Measurements from ENCODE around the gene H1-8. TPM values are rescaled to one million over a fixed set of nuclear protein-coding genes. Genes with fewer than 3 reads are reported as not detected.

H1-8 gene
- polyA plus RNA-seq, 12 donors = not detected

- DNase-seq = no peak
Observed at GRCh38 chr3:129592381-129593131, 49.6 kb downstream of the H1-8 start.

DNA sequence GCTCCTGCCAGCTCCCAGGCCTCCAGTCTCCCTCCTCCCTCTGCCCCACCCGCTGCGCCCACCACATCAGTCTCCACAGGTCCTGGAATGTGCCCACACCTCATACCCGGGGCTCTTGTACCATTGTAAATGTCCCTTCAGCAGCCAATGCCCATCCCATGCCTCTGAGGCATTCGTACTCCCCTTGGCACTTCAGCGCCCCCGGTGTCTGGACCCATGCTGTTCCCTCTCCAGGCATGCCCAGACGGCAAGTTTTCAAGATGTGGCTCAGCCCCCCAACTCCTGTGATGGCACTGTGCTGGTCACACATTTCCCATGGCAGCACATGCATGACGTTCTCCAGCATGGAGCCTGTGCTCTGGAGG lies 50.2 kb downstream of the H1-8 start:
- no peak for DNase-seq

- DNase-seq = no peak
Observed at GRCh38 chr3:129593595-129594339, 50.8 kb downstream of the H1-8 start.

DNA sequence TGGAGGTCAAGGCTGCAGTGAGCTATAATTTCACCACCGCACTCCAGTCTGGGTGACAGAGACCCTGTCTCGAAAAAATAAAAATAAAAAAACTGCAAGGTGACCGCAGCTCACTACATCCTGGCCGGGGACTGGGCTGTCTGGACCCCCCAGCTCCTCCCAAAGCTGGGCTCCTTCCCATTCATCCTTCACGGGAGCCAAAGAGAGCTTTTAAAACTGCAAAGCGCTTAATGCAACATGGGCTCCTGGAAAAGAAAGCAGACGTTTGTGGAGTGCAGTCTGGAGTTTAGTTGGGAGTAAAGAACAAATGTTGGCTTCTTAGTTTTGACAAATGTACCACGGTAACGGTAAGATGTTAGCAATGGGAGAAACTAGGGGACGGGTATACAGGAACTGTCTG lies 51.4 kb downstream of the H1-8 start:
- DNase-seq = no peak

- DNase-seq = no peak
Observed at GRCh38 chr3:129594907-129595390, 52.0 kb downstream of the H1-8 start.

DNA sequence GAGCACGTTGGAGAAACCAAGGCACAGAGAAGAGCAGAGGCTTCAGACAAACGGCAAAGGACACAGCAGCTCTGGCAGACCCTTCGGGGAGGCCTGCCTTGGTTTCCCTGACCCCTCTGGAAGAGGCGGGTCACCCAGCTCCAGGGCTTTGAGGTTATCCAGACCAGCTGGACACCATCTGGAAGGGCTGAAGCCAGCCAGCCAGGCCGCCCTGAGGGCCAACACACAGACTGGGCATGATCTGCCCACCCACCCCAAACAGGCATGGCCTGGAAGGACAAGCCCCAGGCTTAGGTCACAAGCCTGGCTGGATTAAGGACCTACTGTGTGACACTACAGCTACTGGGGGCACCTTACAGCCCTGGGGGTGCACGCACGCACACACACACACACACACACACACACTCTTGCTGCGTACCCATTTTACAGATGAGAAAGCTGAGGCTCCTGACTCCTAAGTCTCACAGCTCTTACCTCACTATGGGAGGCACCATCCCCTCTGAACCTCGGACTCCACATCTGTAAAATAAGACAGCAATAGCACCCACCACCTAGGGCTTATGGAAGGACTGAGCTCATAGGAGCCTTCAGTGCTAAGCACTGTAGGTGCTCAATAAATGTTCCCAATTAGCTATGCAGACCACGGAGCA lies 52.7 kb downstream of the H1-8 start:
- DNase-seq = no peak

DNA sequence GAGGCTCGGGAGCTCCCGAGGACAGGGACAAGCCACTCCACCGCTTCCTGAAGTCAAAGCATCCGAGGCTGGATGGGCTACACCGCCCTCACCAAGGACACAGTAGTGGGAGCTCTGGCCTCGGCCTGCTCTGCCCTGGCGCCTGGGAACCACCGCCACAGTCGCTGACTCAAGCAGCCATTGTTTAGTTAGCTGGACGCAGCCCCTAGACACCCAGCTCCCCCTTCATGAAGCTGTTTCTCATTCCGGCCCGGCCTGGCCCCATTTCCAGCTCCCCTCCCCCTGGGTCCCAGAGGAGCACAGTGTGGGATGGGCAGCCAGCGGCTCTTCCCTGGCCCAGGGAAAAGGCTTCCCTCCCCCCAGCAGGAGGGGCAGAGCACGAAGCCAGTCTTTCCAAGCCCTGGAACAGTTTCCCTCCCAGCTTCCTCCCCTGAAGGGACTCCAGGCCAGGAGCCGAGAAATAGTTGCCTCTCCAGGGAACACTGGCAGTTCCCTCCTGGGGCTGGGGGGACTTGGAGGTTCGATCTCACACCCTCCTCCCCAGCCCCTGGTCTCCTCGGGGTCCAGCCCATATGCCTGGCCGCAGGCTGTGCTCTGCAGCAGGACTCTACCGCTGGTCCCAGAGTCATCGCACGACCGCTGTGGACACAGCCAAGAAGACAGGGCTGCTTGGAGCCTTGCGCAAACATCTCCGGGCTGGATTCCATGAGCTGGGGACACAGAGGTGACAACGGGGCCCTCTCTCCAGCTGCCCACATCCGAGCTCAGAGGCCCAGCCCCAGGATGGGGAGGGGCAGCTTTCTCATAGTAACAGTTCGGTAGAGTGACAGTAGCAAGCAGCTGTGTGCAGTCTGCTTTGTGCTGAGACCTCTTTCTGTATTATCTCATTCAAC lies 53.5 kb downstream of the H1-8 start:
- DNase-seq = peak; percentile 91

DNA sequence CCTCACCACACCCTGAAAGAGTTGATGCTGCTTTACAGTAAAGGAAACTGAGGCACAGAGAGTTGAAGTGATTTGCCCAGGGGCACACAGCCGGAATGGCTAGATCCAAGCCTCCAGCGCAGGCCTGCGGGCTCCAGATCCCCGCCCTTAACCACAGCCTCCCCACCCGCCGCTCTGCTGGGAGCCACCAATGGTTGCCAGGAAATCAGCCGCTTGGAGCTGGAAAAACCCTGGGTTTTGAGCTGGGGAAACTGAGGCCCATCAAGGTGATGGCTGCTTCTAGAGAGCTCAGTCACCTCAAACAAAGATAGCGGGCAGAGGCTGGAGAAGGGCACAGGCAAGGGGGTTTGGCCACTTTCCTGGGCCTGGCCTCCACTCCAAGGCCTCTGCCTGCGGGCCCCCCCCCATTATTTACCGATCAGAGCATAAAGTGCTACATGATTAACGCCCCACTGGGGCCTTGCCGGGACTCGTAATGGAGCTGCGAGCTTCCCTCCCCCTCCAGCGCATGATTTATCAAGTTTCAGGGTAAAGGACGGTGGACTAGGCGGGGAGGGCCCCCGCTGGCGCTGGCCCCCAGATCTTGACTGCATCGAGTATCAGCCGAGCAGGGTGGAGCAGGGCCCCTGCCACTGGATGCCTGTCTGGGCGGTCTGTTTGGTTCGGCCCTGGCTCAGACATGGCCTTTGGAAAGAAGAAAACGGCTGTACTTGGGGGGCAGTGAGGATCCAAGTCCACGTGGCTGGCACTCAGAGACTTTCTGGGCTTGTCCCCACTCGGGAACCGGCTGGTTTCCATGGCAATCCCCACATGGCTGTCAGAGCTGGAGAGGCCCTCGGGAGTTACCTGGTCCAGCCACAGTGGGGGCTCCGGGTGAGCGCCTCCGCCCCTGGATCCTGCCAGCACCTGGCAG lies 54.4 kb downstream of the H1-8 start:
- DNase-seq = no peak

DNA sequence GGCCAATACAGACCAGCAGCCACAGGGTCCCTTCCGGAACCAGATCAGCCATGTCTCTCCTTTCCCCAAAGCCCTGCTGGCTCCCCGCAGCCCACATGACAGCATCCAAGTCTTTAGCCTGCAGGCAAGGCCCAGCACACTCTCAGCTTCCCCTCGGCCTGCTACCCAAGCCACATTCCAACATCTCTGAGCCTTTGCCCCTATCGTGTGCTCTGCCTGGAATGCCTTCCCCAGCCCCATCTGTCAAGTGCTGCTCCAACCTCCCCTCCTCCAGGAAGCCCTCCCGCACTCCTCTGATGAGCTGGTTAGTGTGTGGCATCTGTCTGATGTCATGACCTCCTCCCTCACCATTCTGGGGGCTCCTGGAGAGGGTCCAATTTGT lies 55.0 kb downstream of the H1-8 start:
- no peak for DNase-seq

DNA sequence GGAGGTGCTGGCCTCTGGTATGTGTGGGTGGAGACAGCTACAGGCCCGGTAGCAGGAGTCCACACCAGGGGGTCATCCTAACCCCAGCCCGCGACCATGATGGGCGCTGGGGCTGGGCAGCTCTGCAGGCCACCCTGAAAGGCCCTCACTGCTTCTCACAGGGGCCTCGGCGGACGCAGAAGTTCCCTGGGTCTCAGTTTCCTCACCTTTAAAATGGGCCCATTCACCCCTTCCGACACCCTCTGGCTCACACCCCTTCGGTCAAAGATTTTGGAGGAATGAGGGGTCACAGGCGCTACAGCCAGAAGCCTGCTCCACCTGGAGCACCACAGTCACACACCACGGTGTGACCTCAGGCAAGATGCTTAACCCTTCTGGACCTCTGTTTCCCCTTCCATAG lies 55.5 kb downstream of the H1-8 start:
- no peak for DNase-seq

DNA sequence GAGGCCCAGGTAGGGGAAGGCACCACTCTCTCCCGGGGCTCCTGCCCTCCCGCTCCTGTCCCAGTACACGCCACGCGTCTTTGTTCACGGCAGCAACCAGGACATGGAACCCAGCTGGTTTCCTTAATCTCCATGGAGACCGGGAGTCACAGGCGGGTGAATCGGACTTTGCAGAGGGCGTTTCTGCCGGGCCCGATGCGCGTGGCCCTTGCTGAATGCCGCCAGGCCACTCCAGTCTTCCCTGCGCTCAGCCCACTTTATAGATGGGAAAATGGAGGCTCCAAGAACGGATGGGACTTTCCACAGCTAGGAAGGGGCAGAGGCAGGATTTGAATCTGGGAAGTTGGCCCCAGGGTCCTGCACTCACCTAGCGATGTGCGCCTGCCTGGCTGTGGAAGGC lies 56.1 kb downstream of the H1-8 start:
- DNase-seq = no peak

- DNase-seq = no peak
Observed at GRCh38 chr3:129599607-129600006, 56.6 kb downstream of the H1-8 start.

DNA sequence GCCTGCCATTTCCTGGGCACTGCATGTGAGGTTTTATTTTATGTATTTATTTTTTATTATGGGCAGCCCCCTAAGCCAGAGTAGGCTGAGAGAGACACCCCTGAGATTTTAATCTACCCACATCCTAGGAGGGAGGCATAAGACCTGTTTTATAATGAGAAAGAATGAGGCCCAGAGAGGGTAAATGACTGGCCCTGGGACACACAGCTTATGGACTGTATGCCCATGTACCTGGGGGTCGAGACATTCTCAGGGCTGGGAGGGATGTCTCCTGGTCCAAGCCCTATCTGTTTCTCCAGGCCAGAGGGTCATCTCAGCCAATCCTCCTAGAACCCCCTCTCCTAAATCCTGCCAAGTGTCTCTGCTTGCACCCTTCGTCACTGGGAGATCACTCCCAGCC lies 57.4 kb downstream of the H1-8 start:
- DNase-seq = no peak

Other genes starting within 250 kb of the H1-8 start
- gene EFCAB12, start 114.5 kb upstream of the H1-8 start, polyA plus RNA-seq (ENCODE audit: insufficient read length in 12 of 12) = under 1 TPM in 10 of 12 donors, not detected in 2; 0.05 to 0.57 (median 0.16) TPM
- 10 to 100 TPM in 11 of 12 donors, not detected in 1; 20.8 to 41.2 (median 30.6) TPM for gene MBD4, start 103.2 kb upstream of the H1-8 start, polyA plus RNA-seq (ENCODE audit: insufficient read length in 12 of 12)
- gene IFT122, start 103.0 kb upstream of the H1-8 start, polyA plus RNA-seq (ENCODE audit: insufficient read length in 12 of 12) = 10 to 100 TPM in 11 of 12 donors, not detected in 1; 28.8 to 56.5 (median 33.7) TPM
- under 1 TPM in 6 of 12 donors, not detected in 6; 0.04 to 0.13 (median 0.08) TPM for gene RHO, start 14.5 kb upstream of the H1-8 start, polyA plus RNA-seq (ENCODE audit: insufficient read length in 12 of 12)
- 100 to 1,000 TPM in 11 of 12 donors, not detected in 1; 103 to 190 (median 122) TPM for gene PLXND1, start 63.5 kb downstream of the H1-8 start, polyA plus RNA-seq (ENCODE audit: insufficient read length in 12 of 12)